LNCaP clone FGC (cell line): ENCODE results near the gene CDH16.

Experiments
- DNase-seq: peaks from one replicate; pipeline ENCODE4 v3.0.0-alpha.2; 2011; ENCODE audit warnings: low read depth
- H3K4me3 ChIP-seq: 2 replicates; pipeline ENCODE4 v1.5.1; 2011; ENCODE audit warnings: mild to moderate bottlenecking, low read depth, low read length, control low read depth
- TF ChIP-seq, protein P1 (sequence below): IDR thresholded peaks from 2 replicates; pipeline ENCODE4 v1.5.1; 2012; ENCODE audit warnings: mild to moderate bottlenecking; ENCODE audit not compliant: control insufficient read depth, insufficient read depth; ENCODE audit errors: extremely low read depth

CDH16 gene

DNA sequence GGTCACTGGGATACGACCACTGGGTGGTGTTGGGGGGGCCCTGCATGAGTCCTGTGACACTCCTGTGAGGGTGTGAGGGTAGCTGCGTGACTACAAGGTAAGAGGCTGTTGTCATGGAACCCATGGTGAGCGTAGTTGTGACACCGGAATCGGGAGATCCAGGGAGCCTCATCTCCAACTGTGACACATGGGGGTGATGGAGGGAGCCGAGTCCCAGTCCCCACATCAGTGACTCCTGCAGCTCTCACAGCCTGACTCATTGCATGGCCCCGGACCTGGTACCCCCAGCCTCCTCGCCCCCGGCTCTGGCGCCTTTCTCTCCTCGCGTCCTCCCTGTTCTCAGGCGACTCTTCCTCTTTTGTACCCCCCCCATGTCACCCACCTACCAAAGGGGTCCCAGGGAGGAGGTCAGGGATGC lies 14.2 kb downstream of the CDH16 start:
- no peak for DNase-seq
- H3K4me3 ChIP-seq = no peak overlapping the region
- TF ChIP-seq, protein P1, sequence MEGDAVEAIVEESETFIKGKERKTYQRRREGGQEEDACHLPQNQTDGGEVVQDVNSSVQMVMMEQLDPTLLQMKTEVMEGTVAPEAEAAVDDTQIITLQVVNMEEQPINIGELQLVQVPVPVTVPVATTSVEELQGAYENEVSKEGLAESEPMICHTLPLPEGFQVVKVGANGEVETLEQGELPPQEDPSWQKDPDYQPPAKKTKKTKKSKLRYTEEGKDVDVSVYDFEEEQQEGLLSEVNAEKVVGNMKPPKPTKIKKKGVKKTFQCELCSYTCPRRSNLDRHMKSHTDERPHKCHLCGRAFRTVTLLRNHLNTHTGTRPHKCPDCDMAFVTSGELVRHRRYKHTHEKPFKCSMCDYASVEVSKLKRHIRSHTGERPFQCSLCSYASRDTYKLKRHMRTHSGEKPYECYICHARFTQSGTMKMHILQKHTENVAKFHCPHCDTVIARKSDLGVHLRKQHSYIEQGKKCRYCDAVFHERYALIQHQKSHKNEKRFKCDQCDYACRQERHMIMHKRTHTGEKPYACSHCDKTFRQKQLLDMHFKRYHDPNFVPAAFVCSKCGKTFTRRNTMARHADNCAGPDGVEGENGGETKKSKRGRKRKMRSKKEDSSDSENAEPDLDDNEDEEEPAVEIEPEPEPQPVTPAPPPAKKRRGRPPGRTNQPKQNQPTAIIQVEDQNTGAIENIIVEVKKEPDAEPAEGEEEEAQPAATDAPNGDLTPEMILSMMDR = no peak

DNA sequence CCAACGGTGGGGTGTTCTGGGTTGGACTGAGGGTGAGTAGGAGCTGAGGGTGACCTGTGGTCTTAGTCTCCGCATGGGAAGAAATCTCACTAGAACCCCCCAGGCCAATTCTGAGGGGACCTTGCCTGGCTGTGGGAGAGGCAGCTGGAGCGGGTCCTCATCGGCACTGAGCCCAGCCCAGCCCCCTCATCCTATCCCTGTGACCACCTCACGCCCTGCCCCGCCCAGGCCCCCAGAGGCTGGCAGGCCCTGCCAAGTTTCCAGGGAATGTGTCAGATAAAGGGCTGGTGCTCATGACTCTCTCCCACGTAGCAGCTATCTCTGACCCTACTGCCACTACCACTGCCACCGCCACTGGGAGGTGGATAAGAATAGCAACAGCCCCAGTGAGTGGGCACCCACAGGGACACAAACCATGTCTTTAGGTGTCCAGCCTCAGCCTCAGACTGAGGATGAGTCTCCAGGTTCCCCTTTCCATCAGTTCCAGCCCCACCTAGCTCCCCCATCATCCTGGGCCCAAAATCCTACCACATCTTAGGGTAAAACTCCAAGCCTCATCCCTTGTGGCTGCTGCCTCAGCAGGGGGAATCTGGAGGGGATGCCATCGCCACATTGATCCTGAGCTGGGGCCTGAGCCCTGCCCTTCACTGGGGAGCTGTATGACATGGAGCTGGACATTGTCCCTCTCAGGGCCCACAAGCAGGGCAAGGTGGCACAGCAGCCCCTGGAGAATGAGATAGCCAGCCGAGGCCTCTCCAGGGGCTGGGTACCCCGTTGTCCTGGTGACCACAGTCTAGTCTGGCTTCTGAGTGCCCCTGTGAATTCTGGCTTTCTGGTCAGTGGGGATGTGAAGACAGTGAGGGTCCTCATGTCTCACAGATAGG lies 14.9 kb downstream of the CDH16 start:
- no peak for DNase-seq
- no peak overlapping the region for H3K4me3 ChIP-seq
- TF ChIP-seq, protein P1 = no peak

DNA sequence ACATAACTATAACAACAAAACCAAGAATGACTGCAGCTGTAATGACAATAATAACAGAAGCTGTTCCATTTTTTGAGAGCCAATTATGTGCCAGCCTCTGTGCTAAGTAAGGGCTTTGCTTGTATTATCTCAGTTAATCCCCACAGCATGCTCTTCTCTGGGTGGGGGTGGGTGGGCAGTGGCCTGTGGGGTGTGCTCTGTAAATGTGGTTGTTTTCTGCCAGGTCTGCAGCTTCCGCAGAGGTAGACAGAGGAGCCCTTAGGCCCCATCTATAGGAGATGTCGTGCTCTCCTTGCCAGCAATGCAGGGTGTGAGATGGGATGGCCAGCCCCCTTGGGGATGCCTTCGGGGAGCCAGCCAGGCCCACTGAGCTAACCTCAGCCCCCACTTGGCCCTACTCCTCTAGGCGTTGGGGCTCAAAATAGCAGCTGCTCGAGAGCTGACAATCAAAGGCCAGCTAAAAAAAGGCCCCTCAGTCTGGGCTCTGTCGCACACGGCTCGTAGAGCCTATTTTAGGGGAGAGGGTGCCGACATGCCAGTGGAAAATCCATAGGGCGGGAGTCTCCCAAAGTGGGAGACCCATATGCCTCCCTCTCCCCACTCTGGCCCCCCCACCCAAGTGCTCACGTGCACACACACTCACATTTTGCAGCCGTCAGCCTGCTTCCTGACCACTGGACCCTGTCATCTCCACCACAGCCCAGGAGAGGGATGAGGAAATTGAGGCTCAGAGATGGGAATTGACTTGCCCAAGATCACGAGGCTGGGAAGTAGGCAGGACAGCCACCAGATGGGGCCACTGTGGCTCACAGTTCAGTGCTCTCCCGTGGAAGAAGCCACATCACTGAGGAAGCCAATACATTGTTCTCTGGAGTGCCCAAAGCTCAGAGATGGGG lies 15.8 kb downstream of the CDH16 start:
- TF ChIP-seq, protein P1 = no peak
- H3K4me3 ChIP-seq = no peak overlapping the region
- no peak for DNase-seq

DNA sequence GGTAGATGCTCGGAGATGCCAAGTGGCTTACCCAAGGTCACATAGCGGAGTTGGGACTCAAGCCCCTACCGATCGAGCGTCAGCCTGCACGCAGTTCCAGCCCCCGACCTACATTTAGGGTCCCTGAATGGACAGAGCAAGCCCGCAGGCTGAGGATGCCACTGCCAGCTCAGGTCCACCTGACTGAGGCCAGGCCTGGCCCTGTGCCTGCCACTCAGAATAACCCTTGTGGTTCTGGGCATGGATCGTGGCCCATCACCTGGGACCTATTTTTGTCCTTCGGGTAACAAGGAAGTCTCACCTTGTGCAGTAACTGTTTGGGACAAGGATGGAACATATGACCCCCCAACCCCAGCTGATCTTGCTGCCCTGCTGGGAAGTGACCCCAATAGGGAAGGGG lies 17.1 kb downstream of the CDH16 start:
- TF ChIP-seq, protein P1 = no peak
- no peak overlapping the region for H3K4me3 ChIP-seq
- DNase-seq = no peak

DNA sequence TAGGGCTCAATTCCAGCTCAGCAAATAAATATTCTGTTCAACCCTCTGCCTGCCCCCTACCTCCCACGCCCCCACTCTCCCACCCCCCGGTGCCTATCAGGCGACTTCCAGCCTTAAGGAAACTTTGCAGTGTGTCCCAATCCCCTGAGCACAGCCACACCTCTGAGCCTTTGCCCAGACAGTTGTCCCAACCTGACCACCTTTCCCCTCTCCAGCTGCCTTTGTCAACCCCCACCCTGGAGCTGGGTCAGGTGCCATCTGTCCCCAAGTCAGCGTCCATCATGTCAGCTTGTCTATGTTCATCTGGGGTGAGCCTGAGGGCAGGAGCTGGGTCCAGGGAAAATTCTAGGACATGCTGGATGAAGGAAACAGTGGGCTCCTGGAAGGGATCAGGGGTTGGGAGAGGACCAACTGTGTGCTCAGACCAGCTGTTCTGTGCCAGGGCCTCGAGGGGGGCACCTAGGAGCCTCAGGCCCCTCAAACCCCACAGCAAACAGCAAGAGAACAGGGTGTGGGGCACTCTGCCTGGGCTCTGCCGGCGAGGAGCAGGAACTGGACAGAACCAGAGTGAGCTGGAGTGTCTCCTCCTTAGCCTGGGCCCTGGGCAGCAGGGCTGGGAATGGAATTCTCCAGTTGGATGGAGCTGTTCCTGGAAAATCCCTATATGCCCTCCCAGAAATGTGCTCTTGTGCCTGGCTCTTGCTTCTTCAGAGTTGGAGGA lies 17.8 kb downstream of the CDH16 start:
- TF ChIP-seq, protein P1 = no peak
- no peak for DNase-seq
- no peak overlapping the region for H3K4me3 ChIP-seq

DNA sequence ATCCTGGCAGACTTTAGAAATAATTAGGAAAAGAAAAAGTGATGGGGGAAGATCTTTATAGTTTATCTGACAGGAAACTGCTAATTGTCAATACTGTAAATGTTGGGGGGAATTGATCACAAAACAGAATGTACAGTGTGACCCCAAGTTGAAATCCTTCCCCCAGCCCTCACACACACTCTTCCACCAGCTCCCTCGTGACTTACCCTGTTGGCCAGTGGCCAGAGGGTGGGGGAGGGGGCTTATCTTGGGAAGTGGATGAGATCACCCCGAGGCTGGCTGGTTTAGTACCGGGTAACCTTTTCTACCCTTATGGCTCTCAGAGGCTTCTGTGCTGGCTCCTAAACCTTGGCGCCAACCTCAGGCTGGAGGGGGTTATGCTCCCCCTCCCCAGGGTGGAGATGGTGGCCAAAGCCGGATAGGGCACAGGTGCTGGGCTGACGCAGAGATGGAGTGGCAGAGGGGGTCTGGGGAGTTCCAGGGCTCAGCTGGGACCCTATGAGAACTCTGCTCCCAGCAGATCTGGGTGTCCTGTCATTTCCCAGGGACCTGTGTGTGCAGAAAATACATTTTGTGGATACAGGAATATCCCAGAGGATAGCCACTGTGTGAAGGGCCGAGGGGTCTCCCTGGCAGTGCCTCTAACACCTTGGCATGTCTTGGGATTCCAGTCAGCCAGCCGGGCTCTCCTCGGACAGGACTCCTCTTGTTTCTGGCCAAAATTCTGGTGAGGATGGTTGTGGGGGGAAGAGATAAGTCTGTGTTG lies 18.6 kb downstream of the CDH16 start:
- no peak overlapping the region for H3K4me3 ChIP-seq
- DNase-seq = no peak
- TF ChIP-seq, protein P1 = no peak
